GM12878 (cell line): ENCODE data around the gene RALBP1. TPM values are rescaled to one million over a fixed set of nuclear protein-coding genes. Genes with fewer than 3 reads are reported as not detected.

Experiments
- CHD2 ChIP-seq: IDR thresholded peaks from 2 replicates; pipeline ENCODE4 v1.6.1; 2011; ENCODE audit warnings: low read depth, low read length, improper control_type of control experiment, borderline replicate concordance
- EP300 ChIP-seq, 2 experiments: fragments of 150-350 bp in 1 of 2; IDR thresholded peaks; 2 replicates each; pipeline ENCODE4 v1.6.1; 2011 to 2012; ENCODE audit warnings: low read depth in 2 of 2, low read length in 2 of 2, borderline replicate concordance in 1 of 2, improper control_type of control experiment in 1 of 2, inconsistent platforms in 1 of 2; ENCODE audit not compliant: control insufficient read depth in 1 of 2
- FOXK2 ChIP-seq: fragments of 450-650 bp; IDR thresholded peaks from 2 replicates; pipeline ENCODE4 v1.6.1; 2017; ENCODE audit warnings: mild to moderate bottlenecking, moderate library complexity
- KAT2A ChIP-seq: conservative IDR thresholded peaks from 2 replicates; pipeline ENCODE4 v1.6.1; 2011; ENCODE audit warnings: low read depth, low read length; ENCODE audit not compliant: control insufficient read depth
- POLR2A ChIP-seq: IDR thresholded peaks from 2 replicates; pipeline ENCODE4 v1.6.1; 2011; ENCODE audit warnings: low read depth, mild to moderate bottlenecking, low read length
- SIX5 ChIP-seq: IDR thresholded peaks from 2 replicates; pipeline ENCODE4 v1.6.1; 2011; ENCODE audit warnings: mild to moderate bottlenecking, low read depth, low read length, moderate library complexity; ENCODE audit not compliant: severe bottlenecking
- SUZ12 ChIP-seq: fragments of 200-600 bp; sonication (generic); IDR thresholded peaks from one replicate; pipeline ENCODE4 v1.6.1; 2018; ENCODE audit warnings: antibody characterized with exemption, mild to moderate bottlenecking; ENCODE audit not compliant: unreplicated experiment
- TARDBP ChIP-seq: IDR thresholded peaks from 2 replicates; pipeline ENCODE4 v1.6.1; 2016; ENCODE audit warnings: borderline replicate concordance
- polyA plus RNA-seq, 11 experiments: library from polyadenylated mRNA; depleted of rRNA in 4 of 11; unstranded in 6 of 11; stranded (reverse) in 5 of 11; fragments of >200 nt; fragmentation: Nextera tagmentation in 4 of 11; fragmentation: Illumina TruSeq in 1 of 11; extraction: Ambion mirVana in 4 of 11; extraction: Trizol in 1 of 11; gene quantifications; 1 replicate in 1 of 11; 2 replicates in 10 of 11; pipeline versions ENCODE4 v1.2.1 to v1.2.3, GENCODE V29; 2011 to 2016; ENCODE audit warnings: inconsistent platforms in 2 of 11, missing spikeins in 2 of 11, low read depth in 1 of 11
- total RNA-seq, 4 experiments: library from RNA; depleted of rRNA in 3 of 4; stranded (reverse); fragments of >200 nt in 3 of 4; fragmentation: Illumina TruSeq in 1 of 4; extraction: Trizol in 1 of 4; gene quantifications; 2 replicates each; pipeline versions ENCODE4 v1.2.1 to v1.2.3, GENCODE V29; 2013 to 2021
- TF ChIP-seq, protein P1 (sequence below): fragments of 450-650 bp; IDR thresholded peaks from 2 replicates; pipeline ENCODE4 v1.6.1; 2018; ENCODE audit warnings: borderline replicate concordance, mild to moderate bottlenecking; ENCODE audit not compliant: partially characterized antibody
- TF ChIP-seq, protein P2 (sequence below), 3 experiments: IDR thresholded peaks in 2 of 3; conservative IDR thresholded peaks in 1 of 3; 2 replicates each; pipeline ENCODE4 v1.5.1; 2011; ENCODE audit warnings: low read depth in 3 of 3, low read length in 3 of 3, mild to moderate bottlenecking in 3 of 3, control low read depth in 2 of 3, moderate library complexity in 2 of 3, inconsistent platforms in 1 of 3, mixed read lengths in 1 of 3; ENCODE audit not compliant: control insufficient read depth in 2 of 3, insufficient read depth in 1 of 3; ENCODE audit errors: extremely low read depth in 1 of 3
- TF ChIP-seq, protein P3 (sequence below): fragments of 450-650 bp; formaldehyde crosslinking; IDR thresholded peaks from 2 replicates; pipeline ENCODE4 v1.4.0; 2020; ENCODE audit warnings: mild to moderate bottlenecking, moderate library complexity

The RALBP1 gene
- total and polyA plus RNA-seq, 10 of the 15 experiments (the other 5 are each of a cell fraction or from before 2014, with no cell fraction given) = 11.2 to 46.9 (median 41.8) TPM

DNA sequence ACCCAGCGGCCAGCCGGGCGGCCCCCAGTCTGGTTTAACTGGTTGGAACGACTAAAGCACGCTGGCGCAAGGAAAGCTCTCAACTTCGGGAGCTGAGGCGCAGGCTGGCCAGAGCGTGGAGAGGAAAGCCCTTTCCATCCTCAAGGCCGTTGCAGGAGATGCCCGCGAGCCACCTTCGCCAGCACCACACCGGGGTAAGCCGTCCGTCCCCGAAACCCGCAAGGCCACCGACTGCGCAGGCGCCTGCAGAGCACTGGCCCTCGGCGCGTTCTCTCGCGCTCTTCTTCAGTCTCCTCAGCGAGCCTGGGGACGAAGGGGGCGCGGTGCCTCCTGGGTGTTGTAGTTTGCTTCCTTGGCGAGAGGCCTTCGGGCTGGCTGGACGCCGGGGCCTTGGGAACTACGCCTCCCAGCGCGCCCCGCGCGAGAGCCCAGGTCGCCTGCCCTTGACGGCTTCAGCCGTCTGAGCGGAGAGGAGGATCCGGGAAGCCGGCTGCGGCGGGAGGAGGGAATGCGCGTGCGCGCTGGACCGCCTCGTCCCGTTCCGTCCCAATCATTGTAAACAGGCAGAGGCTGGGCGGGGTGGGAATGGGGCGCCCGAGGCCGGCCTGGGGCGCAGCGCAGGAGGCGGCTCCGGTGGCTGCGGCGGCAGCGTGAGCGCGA is at the start of gene RALBP1 (continued):
- TF ChIP-seq, protein P1, sequence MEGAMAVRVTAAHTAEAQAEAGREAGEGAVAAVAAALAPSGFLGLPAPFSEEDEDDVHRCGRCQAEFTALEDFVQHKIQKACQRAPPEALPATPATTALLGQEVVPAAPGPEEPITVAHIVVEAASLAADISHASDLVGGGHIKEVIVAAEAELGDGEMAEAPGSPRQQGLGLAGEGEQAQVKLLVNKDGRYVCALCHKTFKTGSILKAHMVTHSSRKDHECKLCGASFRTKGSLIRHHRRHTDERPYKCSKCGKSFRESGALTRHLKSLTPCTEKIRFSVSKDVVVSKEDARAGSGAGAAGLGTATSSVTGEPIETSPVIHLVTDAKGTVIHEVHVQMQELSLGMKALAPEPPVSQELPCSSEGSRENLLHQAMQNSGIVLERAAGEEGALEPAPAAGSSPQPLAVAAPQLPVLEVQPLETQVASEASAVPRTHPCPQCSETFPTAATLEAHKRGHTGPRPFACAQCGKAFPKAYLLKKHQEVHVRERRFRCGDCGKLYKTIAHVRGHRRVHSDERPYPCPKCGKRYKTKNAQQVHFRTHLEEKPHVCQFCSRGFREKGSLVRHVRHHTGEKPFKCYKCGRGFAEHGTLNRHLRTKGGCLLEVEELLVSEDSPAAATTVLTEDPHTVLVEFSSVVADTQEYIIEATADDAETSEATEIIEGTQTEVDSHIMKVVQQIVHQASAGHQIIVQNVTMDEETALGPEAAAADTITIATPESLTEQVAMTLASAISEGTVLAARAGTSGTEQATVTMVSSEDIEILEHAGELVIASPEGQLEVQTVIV = peak; percentile 80
- TF ChIP-seq SUZ12 (peak; percentile 83), TARDBP (peak; percentile 93), KAT2A (no peak), EP300 (IDR thresholded peaks at IDR 0.05; ENCODE audit: borderline replicate concordance in 1 of 2, control insufficient read depth in 1 of 2, low read depth in 2 of 2, low read length in 2 of 2) (no peak), POLR2A (peak; percentile 82), CHD2 (peak; percentile 98), SIX5 (peak; percentile 97), FOXK2 (peak; percentile 74)
- TF ChIP-seq, protein P2, sequence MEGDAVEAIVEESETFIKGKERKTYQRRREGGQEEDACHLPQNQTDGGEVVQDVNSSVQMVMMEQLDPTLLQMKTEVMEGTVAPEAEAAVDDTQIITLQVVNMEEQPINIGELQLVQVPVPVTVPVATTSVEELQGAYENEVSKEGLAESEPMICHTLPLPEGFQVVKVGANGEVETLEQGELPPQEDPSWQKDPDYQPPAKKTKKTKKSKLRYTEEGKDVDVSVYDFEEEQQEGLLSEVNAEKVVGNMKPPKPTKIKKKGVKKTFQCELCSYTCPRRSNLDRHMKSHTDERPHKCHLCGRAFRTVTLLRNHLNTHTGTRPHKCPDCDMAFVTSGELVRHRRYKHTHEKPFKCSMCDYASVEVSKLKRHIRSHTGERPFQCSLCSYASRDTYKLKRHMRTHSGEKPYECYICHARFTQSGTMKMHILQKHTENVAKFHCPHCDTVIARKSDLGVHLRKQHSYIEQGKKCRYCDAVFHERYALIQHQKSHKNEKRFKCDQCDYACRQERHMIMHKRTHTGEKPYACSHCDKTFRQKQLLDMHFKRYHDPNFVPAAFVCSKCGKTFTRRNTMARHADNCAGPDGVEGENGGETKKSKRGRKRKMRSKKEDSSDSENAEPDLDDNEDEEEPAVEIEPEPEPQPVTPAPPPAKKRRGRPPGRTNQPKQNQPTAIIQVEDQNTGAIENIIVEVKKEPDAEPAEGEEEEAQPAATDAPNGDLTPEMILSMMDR (IDR thresholded peaks at IDR 0.05 in 2 of 3, conservative IDR thresholded peaks at IDR 0.05 in 1 of 3; ENCODE audit: control insufficient read depth in 2 of 3, extremely low read depth in 1 of 3, insufficient read depth in 1 of 3, low read depth in 3 of 3, low read length in 3 of 3) = peak in 1 of 3 experiments; percentile 39; a peak in 2 of 6 replicates
- TF ChIP-seq, protein P3, sequence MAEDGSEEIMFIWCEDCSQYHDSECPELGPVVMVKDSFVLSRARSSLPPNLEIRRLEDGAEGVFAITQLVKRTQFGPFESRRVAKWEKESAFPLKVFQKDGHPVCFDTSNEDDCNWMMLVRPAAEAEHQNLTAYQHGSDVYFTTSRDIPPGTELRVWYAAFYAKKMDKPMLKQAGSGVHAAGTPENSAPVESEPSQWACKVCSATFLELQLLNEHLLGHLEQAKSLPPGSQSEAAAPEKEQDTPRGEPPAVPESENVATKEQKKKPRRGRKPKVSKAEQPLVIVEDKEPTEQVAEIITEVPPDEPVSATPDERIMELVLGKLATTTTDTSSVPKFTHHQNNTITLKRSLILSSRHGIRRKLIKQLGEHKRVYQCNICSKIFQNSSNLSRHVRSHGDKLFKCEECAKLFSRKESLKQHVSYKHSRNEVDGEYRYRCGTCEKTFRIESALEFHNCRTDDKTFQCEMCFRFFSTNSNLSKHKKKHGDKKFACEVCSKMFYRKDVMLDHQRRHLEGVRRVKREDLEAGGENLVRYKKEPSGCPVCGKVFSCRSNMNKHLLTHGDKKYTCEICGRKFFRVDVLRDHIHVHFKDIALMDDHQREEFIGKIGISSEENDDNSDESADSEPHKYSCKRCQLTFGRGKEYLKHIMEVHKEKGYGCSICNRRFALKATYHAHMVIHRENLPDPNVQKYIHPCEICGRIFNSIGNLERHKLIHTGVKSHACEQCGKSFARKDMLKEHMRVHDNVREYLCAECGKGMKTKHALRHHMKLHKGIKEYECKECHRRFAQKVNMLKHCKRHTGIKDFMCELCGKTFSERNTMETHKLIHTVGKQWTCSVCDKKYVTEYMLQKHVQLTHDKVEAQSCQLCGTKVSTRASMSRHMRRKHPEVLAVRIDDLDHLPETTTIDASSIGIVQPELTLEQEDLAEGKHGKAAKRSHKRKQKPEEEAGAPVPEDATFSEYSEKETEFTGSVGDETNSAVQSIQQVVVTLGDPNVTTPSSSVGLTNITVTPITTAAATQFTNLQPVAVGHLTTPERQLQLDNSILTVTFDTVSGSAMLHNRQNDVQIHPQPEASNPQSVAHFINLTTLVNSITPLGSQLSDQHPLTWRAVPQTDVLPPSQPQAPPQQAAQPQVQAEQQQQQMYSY (CRISPR knock-in tag) = no peak
